DOHH2 (cell line): ENCODE results near the gene SUB1.

ENCODE experiments used
- H3F3A ChIP-seq: fragments of 200-600 bp; sonication (generic), shearing (Covaris generic); 2 replicates; pipeline ENCODE4 v1.6.0; 2016; ENCODE audit warnings: antibody characterized with exemption, mild to moderate bottlenecking; ENCODE audit not compliant: control insufficient read depth, insufficient read depth
- H3K27ac ChIP-seq: fragments of 200-600 bp; sonication (generic); 2 replicates; pipeline ENCODE4 v1.5.1; 2014; ENCODE audit warnings: low read depth, mild to moderate bottlenecking, low read length, moderate library complexity
- H3K27me3 ChIP-seq: fragments of 200-600 bp; sonication (generic); 2 replicates; pipeline ENCODE4 v1.6.1; 2014; ENCODE audit warnings: mild to moderate bottlenecking, low read length, mixed read lengths; ENCODE audit not compliant: control insufficient read depth
- H3K36me3 ChIP-seq: fragments of 200-600 bp; sonication (generic); 2 replicates; pipeline ENCODE4 v1.6.1; 2014; ENCODE audit warnings: mild to moderate bottlenecking, low read length, moderate library complexity, mixed read lengths; ENCODE audit not compliant: control insufficient read depth
- H3K4me1 ChIP-seq: fragments of 200-600 bp; sonication (generic); 2 replicates; pipeline ENCODE4 v1.6.1; 2014; ENCODE audit warnings: mild to moderate bottlenecking, low read length, mixed read lengths; ENCODE audit not compliant: control insufficient read depth
- H3K4me2 ChIP-seq: fragments of 200-600 bp; sonication (generic); 2 replicates; pipeline ENCODE4 v1.6.0; 2014; ENCODE audit warnings: mild to moderate bottlenecking, low read length, moderate library complexity
- H3K4me3 ChIP-seq: fragments of 200-600 bp; sonication (generic); 2 replicates; pipeline ENCODE4 v1.5.1; 2014; ENCODE audit warnings: mild to moderate bottlenecking, low read length, mixed read lengths
- H3K79me2 ChIP-seq: fragments of 200-600 bp; sonication (generic); 2 replicates; pipeline ENCODE4 v1.6.1; 2014; ENCODE audit warnings: mild to moderate bottlenecking, low read length, mixed read lengths; ENCODE audit not compliant: control insufficient read depth
- H3K9me2 ChIP-seq: fragments of 200-600 bp; sonication (generic); replicated peaks from 2 replicates; pipeline ENCODE4 v1.6.1; 2014; ENCODE audit warnings: mild to moderate bottlenecking, low read length, mixed read lengths; ENCODE audit not compliant: control insufficient read depth
- H3K9me3 ChIP-seq: fragments of 200-600 bp; sonication (generic); 2 replicates; pipeline ENCODE4 v1.6.1; 2014; ENCODE audit warnings: antibody characterized with exemption, low read length, mixed read lengths; ENCODE audit not compliant: control insufficient read depth, insufficient read depth
- H4K20me1 ChIP-seq: fragments of 200-600 bp; sonication (generic); 2 replicates; pipeline ENCODE4 v1.6.0; 2014; ENCODE audit warnings: low read depth, mild to moderate bottlenecking, antibody characterized with exemption, low read length, moderate library complexity; ENCODE audit not compliant: control insufficient read depth, insufficient read depth
- CTCF ChIP-seq: fragments of 200-600 bp; sonication (generic); IDR thresholded peaks from one replicate; pipeline ENCODE4 v1.5.1; 2014; ENCODE audit warnings: antibody characterized with exemption, mild to moderate bottlenecking, low read depth, low read length; ENCODE audit not compliant: poor library complexity, severe bottlenecking
- EZH2phosphoT487 ChIP-seq: fragments of 200-600 bp; sonication (generic); IDR thresholded peaks from 2 replicates; pipeline ENCODE4 v1.6.1; 2017; ENCODE audit warnings: borderline replicate concordance, mild to moderate bottlenecking, antibody characterized with exemption, low read length, moderate library complexity, mixed read lengths

The SUB1 gene

GRCh38 chr5:32625547-32625946 is 40.2 kb downstream of the SUB1 start:
- TF ChIP-seq CTCF = no peak
- no peak for TF ChIP-seq EZH2phosphoT487
- no peaks in the 10 kb centered on the region for H3K79me2 ChIP-seq
- no peak overlapping the region for H3K4me2 ChIP-seq
- peaks cover 10% of the 10 kb centered on the region for H3K27me3 ChIP-seq
- H3K36me3 ChIP-seq = no peaks in the 10 kb centered on the region
- H3K27ac ChIP-seq = no peak overlapping the region
- H3K9me3 ChIP-seq = no peaks in the 10 kb centered on the region
- no peaks in the 10 kb centered on the region for H3K9me2 ChIP-seq
- no peaks in the 10 kb centered on the region for H3K4me1 ChIP-seq
- H3K4me3 ChIP-seq = no peak overlapping the region
- no peaks in the 10 kb centered on the region for H4K20me1 ChIP-seq
- H3F3A ChIP-seq = no peaks in the 10 kb centered on the region

DNA sequence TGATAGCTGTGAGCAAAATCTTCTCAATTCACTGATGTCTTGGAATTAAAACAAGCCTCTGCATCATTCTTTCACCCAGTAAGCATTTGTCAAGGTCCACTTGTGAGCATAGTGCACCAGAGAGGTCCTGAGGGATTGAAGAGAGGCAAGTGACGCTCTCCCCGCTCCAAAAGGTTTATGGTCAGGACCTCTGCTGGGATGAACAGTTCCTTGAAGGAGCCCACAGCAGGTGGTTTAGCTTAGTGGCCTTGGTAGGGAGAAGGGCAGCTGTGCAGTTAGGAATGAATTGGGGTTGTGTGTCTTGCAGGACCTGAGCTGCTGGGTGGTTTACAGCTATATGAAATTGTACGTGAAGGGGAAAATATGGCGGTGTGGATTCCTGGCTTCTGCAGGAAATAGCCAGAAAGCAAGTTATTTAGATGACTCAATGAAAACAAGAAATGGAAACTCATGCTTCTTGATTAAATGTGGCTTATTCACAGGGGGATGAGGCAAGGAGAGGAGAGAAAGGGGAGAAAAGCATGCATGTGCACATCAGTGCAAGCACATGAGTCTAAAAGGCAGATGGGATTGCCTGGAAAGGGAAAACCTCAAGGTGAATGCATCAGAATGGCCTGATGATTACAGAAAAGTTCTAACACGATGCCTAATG is 42.0 kb downstream of the SUB1 start:
- no peak for TF ChIP-seq CTCF
- TF ChIP-seq EZH2phosphoT487 = no peak
- H3K4me1 ChIP-seq = no peaks in the 10 kb centered on the region
- H3K9me2 ChIP-seq = no peaks in the 10 kb centered on the region
- H3K36me3 ChIP-seq = no peaks in the 10 kb centered on the region
- H3F3A ChIP-seq = no peaks in the 10 kb centered on the region
- no peaks in the 10 kb centered on the region for H3K9me3 ChIP-seq
- H3K4me3 ChIP-seq = no peak overlapping the region
- no peaks in the 10 kb centered on the region for H4K20me1 ChIP-seq
- H3K27me3 ChIP-seq = peaks cover 10% of the 10 kb centered on the region
- no peak overlapping the region for H3K4me2 ChIP-seq
- no peaks in the 10 kb centered on the region for H3K79me2 ChIP-seq
- no peak overlapping the region for H3K27ac ChIP-seq

GRCh38 chr5:32628049-32628844 is 42.9 kb downstream of the SUB1 start:
- Histone ChIP-seq H3K4me3 (no peak overlapping the region), H3K9me2 (no peaks in the 10 kb centered on the region), H3K27me3 (peaks cover 10% of the 10 kb centered on the region), H3K9me3 (no peaks in the 10 kb centered on the region), H3K4me1 (no peaks in the 10 kb centered on the region), H3K4me2 (no peak overlapping the region), H4K20me1 (no peaks in the 10 kb centered on the region), H3K79me2 (no peaks in the 10 kb centered on the region), H3K36me3 (no peaks in the 10 kb centered on the region), H3F3A (no peaks in the 10 kb centered on the region), H3K27ac (no peak overlapping the region)
- TF ChIP-seq EZH2phosphoT487 = no peak
- TF ChIP-seq CTCF = no peak
